Skeletal muscle tissue (tissue), 4 donors: ENCODE results near the gene USP53. TPM values are rescaled to one million over a fixed set of nuclear protein-coding genes. Genes with fewer than 3 reads are reported as not detected.
"Not testable (repeated sequence)": the region's sequence is repeated elsewhere in the genome, so short reads cannot be mapped to it uniquely, and the experiment has no call there.

Experiments used
- H3K27ac ChIP-seq: one replicate; pipeline ENCODE4 v1.7.0; 2013; ENCODE audit warnings: mild to moderate bottlenecking, low read depth, low read length, inconsistent platforms
- H3K27me3 ChIP-seq, 3 donors: one replicate each; pipeline ENCODE4 v1.7.0; 2013; ENCODE audit warnings: low read length in 3 of 3; ENCODE audit not compliant: control insufficient read depth in 3 of 3, insufficient read depth in 3 of 3
- H3K36me3 ChIP-seq, 3 donors: one replicate each; pipeline ENCODE4 v1.7.0; 2013; ENCODE audit warnings: low read length in 3 of 3; ENCODE audit not compliant: control insufficient read depth in 3 of 3, insufficient read depth in 3 of 3
- H3K4me1 ChIP-seq, 3 donors: one replicate each; pipeline ENCODE4 v1.7.0; 2013; ENCODE audit warnings: low read length in 3 of 3, mild to moderate bottlenecking in 3 of 3; ENCODE audit not compliant: control insufficient read depth in 3 of 3, insufficient read depth in 3 of 3
- H3K4me3 ChIP-seq, 3 donors: one replicate each; pipeline ENCODE4 v1.7.0; 2013; ENCODE audit warnings: low read length in 3 of 3
- H3K9ac ChIP-seq, 3 donors: one replicate each; pipeline ENCODE4 v1.7.0; 2013; ENCODE audit warnings: low read length in 3 of 3, mild to moderate bottlenecking in 3 of 3, moderate library complexity in 2 of 3, low read depth in 1 of 3
- H3K9me3 ChIP-seq, 3 donors: one replicate each; pipeline ENCODE4 v1.7.0; 2013; ENCODE audit warnings: low read length in 3 of 3; ENCODE audit not compliant: control insufficient read depth in 3 of 3
- total RNA-seq: library from RNA; depleted of rRNA; stranded (reverse); fragments of >200 nt; gene quantifications from one replicate; pipeline ENCODE4 v1.2.3, GENCODE V29; 2014
- donor health status: Osteomylitis.

Gene USP53
- total RNA-seq, result 13.0 TPM

DNA sequence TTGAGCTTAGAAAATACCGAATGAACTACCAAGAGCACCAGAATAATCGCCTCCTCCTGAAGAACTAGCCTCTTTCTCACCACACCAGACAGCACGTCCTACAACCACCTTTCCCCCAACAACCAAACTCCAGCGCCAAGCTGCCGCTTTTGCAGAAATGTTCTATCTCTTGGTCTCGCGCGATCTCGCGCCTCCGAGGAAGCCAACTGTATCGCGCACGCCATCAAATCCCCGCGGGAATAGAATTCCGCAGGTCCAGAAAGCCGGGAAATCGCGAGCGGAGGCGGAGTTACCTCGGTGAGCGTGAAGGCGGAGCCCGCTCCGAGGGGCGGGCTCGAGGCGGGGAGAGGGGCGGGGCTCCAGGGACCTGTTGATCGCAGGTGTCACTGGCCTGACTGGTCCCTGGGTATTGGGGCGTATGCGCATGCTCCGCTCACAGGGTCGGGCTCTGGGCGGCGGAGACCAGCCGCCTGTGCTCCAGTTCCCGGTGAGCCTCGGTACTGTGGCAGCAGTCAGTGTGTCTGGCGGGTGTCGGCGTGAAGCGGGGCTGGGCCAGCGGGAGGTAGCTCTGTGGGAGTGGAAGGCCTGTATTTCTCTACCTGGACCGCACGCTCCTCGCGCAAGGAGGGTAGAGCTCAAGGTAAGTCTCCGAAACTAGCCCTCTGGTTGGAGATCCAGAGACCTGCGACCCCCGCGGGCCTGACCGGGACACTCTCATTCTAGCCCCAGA is at the start of gene USP53:
USP53 (plus strand) TSS at position 480 of the 730 bp plus-strand sequence. CDS start 27,047 bp downstream, outside the sequence.
- H3K27ac ChIP-seq, result peak within 1 kb of the TSS; percentile 97
- peaks cover 3 to 15% (median 4%) of the 10 kb centered on the region in 3 donors for H3K4me1 ChIP-seq
- peaks cover 0 to 2% (median 0%) of the 10 kb centered on the region in 3 donors for H3K36me3 ChIP-seq

DNA sequence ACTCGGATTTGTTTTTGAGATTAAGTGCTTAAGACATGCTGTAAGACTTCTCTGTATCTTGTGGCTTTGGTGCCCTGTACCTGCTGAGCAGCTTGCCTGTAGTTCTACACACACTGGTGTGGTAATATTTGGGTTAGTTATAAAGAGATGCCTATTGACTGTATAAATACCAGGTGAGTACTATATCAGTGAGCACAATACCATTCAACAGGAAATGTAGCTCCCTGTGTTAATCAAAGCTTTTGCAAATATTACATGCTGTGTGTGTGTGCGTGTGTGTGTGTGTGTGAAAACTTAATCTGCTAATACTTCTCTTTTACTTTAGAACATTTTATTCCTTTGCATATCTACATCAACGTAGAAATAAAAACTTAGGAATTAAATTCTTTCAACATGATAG is 46.7 kb upstream of the USP53 start:
- Histone ChIP-seq H3K27ac (no peak overlapping the region), H3K27me3 (no peaks in the 10 kb centered on the region), H3K4me1 (no peaks in the 10 kb centered on the region), H3K9ac (no peak overlapping the region), H3K36me3 (peaks cover 0 to 8% (median 3%) of the 10 kb centered on the region in 3 donors), H3K4me3 (no peak overlapping the region), H3K9me3 (no peaks in the 10 kb centered on the region)

More for the DNA sequence above, at the start of gene USP53:
- no peaks in the 10 kb centered on the region for H3K9me3 ChIP-seq
- peak within 1 kb of the TSS; percentile 87 to 94 (median 92) for H3K4me3 ChIP-seq
- no peaks in the 10 kb centered on the region for H3K27me3 ChIP-seq
- peak within 1 kb of the TSS; percentile 98 to 99 (median 98) for H3K9ac ChIP-seq

DNA sequence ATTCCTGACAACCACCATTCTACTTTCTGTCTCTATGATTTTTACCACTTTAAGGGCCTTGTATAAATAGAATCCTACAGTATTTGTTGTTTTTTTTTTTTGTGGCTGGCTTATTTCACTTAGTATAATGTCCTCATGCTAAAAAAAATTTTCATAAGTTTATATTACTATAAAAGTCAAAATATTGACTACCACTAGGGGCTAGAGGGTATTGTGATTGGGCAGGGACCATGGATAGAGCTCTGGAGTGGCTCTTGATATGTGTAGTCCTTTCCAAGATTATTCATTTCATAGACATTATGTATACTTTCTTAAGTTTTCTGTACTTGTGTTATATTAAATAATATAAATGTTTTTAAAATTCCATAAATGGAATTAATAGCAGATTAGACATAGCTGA is 42.3 kb upstream of the USP53 start:
- Histone ChIP-seq H3K27ac (no peak overlapping the region), H3K4me3 (no peak overlapping the region), H3K36me3 (peaks cover 0 to 8% (median 0%) of the 10 kb centered on the region in 3 donors), H3K4me1 (no peaks in the 10 kb centered on the region), H3K9ac (no peak overlapping the region), H3K27me3 (no peaks in the 10 kb centered on the region), H3K9me3 (no peaks in the 10 kb centered on the region)

DNA sequence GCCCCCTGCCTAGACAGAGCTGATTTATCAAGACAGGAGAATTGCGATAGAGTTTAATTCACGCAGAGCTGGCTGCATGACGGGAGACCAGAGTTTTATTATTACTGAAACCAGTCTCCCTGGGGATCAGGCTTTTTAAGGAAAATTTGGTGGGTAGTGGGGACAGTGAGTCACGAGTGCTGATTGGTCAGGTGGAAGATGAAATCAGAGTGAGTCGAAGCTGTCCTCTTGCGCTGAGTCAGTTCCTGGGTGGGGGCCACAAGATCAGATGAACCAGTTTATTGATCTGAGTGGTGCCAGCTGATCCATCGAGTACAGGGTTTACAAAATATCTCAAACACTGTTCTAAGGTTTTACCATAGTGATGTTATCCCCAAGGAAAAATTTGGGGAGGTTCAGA is 40.3 kb upstream of the USP53 start:
- Histone ChIP-seq H3K9ac (no peak overlapping the region), H3K27ac (no peak overlapping the region), H3K27me3 (no peaks in the 10 kb centered on the region), H3K4me3 (no peak overlapping the region), H3K36me3 (no peaks in the 10 kb centered on the region), H3K9me3 (no peaks in the 10 kb centered on the region), H3K4me1 (no peaks in the 10 kb centered on the region)

DNA sequence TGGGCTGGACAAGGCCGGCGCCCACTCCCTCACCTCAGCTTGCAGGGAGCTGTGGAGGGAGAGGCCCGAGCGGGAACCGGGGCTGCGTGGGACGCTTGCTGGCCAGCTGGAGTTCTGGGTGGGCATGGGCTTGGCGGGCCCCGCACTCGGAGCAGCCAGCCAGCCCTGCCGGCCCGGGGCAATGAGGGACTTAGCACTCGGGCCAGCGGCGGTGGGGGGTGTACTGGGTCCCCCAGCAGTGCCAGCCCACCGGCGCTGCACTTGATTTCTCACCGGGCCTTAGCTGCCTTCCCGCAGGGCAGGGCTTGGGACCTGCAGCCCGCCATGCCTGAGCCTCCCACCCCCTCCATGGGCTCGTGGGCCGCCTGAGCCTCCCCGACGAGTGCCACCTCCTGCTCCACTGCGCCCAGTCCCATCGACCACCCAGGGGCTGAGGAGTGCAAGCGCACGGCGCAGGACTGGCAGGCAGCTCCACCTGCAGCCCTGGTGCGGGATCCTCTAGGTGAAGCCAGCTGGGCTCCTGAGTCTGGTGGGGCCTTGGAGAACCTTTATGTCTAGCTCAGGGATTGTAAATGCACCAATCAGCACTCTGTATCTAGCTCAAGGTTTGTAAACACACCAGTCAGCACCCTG is 38.7 kb upstream of the USP53 start:
- not testable (repeated sequence) for H3K4me1 ChIP-seq, H3K27me3 ChIP-seq, H3K36me3 ChIP-seq, H3K9ac ChIP-seq, H3K4me3 ChIP-seq, H3K9me3 ChIP-seq, H3K27ac ChIP-seq

DNA sequence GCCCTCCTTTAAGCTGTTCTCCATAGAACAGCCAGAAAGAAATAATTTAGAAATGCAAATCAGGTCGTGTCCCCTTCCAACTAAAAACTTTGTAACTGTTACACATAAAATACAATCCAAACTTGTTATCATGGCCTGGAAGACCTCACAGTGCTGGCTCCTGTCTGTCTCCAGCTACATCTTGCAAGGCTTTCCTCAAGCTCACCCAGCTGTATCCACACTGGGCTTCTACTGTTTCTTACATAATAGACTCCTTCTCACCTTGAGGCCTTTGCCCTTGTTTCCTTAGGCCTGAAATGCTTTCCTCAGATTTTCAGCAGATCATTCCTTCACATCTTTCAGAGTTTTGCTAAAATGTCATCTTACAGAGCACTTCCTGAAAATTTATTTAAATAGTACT is 33.5 kb upstream of the USP53 start:
- no peaks in the 10 kb centered on the region for H3K9me3 ChIP-seq
- H3K27me3 ChIP-seq, result no peaks in the 10 kb centered on the region
- peaks cover 0 to 2% (median 0%) of the 10 kb centered on the region in 3 donors for H3K4me1 ChIP-seq
- H3K36me3 ChIP-seq, result no peaks in the 10 kb centered on the region
- no peak overlapping the region for H3K27ac ChIP-seq
- H3K9ac ChIP-seq, result no peak overlapping the region
- no peak overlapping the region for H3K4me3 ChIP-seq

DNA sequence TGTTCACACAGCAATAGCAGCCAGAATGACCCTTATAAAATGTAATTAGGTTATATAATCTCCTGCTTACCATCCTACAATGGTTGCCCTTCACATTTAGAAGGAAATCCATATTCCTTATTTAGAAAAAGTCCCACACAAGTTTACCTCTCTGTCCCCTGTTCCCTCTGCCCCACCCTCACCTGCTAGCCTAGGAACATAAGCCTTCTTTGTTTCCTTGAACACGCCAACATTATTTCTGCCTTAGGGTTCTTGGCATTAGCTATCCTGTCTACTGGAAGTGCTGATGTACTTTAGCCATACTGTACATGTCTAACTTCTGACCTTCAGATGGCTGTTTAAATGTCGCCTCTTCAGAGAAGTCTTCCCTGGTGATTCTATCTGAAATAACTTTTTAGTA is 28.4 kb upstream of the USP53 start:
- H3K4me3 ChIP-seq, result no peak overlapping the region
- H3K27me3 ChIP-seq, result no peaks in the 10 kb centered on the region
- H3K36me3 ChIP-seq, result peaks cover 0 to 4% (median 0%) of the 10 kb centered on the region in 3 donors
- peaks cover 0 to 3% (median under 1%) of the 10 kb centered on the region in 3 donors for H3K4me1 ChIP-seq
- H3K9me3 ChIP-seq, result no peaks in the 10 kb centered on the region
- H3K9ac ChIP-seq, result no peak overlapping the region
- H3K27ac ChIP-seq, result no peak overlapping the region

DNA sequence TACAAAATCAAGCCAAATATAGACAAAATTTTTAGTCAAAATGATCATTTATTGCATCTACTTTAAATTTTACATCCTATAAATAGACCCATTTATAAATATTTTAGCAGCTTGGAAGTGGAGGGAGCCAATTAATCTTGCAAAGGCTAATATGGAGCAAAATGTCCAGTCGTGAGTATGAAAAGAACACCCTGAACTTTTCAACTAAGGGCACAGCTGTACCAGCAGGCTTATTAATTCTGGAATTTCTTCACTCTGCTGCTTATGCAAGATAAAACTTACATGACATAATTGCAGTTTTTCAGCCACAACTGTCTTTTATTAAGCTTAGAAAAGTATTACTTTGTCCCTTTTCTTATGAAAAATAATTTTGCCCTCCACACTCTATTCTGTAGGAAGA is 22.9 kb upstream of the USP53 start:
- H3K9me3 ChIP-seq, result no peaks in the 10 kb centered on the region
- peaks cover 0 to 8% (median 0%) of the 10 kb centered on the region in 3 donors for H3K4me1 ChIP-seq
- H3K9ac ChIP-seq, result peak overlapping the region in 1 of 3 donors; percentile 44
- H3K4me3 ChIP-seq, result no peak overlapping the region
- H3K27ac ChIP-seq, result no peak overlapping the region
- peaks cover 0 to 4% (median 0%) of the 10 kb centered on the region in 3 donors for H3K36me3 ChIP-seq
- H3K27me3 ChIP-seq, result no peaks in the 10 kb centered on the region

DNA sequence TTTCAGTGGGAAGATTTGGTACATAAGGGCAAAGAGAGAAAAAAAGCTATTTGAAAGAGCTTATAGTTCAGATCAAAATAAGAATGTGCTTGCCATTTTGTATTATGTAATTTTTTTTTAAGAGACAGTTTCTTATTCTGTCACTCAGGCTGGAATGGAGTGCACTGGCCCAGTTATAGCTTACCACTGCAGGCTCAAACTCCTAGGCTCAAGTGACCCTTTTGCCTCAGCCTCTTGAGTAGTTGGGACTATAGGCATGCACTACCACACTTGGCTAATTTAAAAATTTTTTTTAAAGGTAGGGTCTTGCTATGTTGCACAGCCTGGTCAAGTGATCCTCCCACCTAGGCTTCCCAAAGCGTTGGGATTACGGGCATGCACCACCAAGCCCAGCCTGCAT is 22.2 kb upstream of the USP53 start:
- Histone ChIP-seq H3K4me3 (no peak overlapping the region), H3K9me3 (no peaks in the 10 kb centered on the region), H3K36me3 (peaks cover 0 to 4% (median 0%) of the 10 kb centered on the region in 3 donors), H3K4me1 (peaks cover 0 to 8% (median 0%) of the 10 kb centered on the region in 3 donors), H3K27me3 (no peaks in the 10 kb centered on the region), H3K9ac (no peak overlapping the region), H3K27ac (no peak overlapping the region)

DNA sequence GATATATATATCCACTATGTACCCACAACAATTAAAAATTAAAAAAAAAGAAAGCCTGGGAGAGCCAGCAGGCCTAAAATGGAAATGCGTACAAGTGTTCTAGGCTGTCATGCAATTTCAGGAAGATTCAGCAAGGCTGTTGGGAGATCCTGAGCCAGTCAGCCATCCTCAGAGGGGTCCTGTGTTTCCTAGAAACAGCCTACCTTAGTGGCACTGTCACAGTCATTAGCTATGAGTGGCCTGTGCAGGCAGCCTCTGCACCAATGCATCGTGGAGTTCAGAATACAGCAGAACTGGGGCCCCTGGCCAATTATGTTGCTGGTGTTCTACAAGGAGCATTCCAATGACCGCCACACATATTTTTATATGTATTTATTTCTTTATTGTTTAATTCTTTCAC is 21.0 kb upstream of the USP53 start:
- Histone ChIP-seq H3K4me1 (peaks cover 0 to 8% (median 0%) of the 10 kb centered on the region in 3 donors), H3K9ac (no peak overlapping the region), H3K4me3 (no peak overlapping the region), H3K27me3 (no peaks in the 10 kb centered on the region), H3K36me3 (peaks cover 0 to 4% (median 0%) of the 10 kb centered on the region in 3 donors), H3K27ac (no peak overlapping the region), H3K9me3 (no peaks in the 10 kb centered on the region)
